HEK293 (cell line): Measurements from ENCODE around the gene BUD23.

Experiments
- ATF2 ChIP-seq: fragments of 450-650 bp; formaldehyde crosslinking; IDR thresholded peaks from 2 replicates; pipeline ENCODE4 v1.5.1; 2016; ENCODE audit warnings: missing biosample characterization, missing genetic modification characterization, low read depth
- BCL11A ChIP-seq: fragments of 450-650 bp; formaldehyde crosslinking; IDR thresholded peaks from 2 replicates; pipeline ENCODE4 v1.5.1; 2016; ENCODE audit warnings: low read depth, missing biosample characterization, missing genetic modification characterization
- HOXD13 ChIP-seq: sonication (generic); formaldehyde crosslinking; IDR thresholded peaks from 2 replicates; pipeline ENCODE4 v1.8.0; 2022; ENCODE audit warnings: missing genetic modification reagents, borderline replicate concordance
- KLF9 ChIP-seq: fragments of 450-650 bp; formaldehyde crosslinking; IDR thresholded peaks from 2 replicates; pipeline ENCODE4 v1.5.1; 2016; ENCODE audit warnings: missing biosample characterization, missing genetic modification characterization, low read depth
- RBAK ChIP-seq: fragments of 450-650 bp; formaldehyde crosslinking; IDR thresholded peaks from 2 replicates; pipeline ENCODE4 v1.5.1; 2016; ENCODE audit warnings: missing biosample characterization, missing genetic modification characterization
- YY1 ChIP-seq: fragments of 450-650 bp; formaldehyde crosslinking; IDR thresholded peaks from 2 replicates; pipeline ENCODE4 v1.5.1; 2018; ENCODE audit warnings: missing biosample characterization, missing genetic modification characterization
- ZBTB7A ChIP-seq: fragments of 450-650 bp; formaldehyde crosslinking; IDR thresholded peaks from 2 replicates; pipeline ENCODE4 v1.5.1; 2016; ENCODE audit warnings: low read depth, missing biosample characterization, missing genetic modification characterization
- ZNF24 ChIP-seq: fragments of 450-650 bp; formaldehyde crosslinking; IDR thresholded peaks from 2 replicates; pipeline ENCODE4 v1.5.1; 2016; ENCODE audit warnings: missing biosample characterization, missing genetic modification characterization
- ZNF571 ChIP-seq: fragments of 450-650 bp; formaldehyde crosslinking; IDR thresholded peaks from 2 replicates; pipeline ENCODE4 v1.5.0; 2017; ENCODE audit warnings: missing biosample characterization, missing genetic modification characterization
- ZNF704 ChIP-seq: fragments of 450-650 bp; formaldehyde crosslinking; IDR thresholded peaks from 2 replicates; pipeline ENCODE4 v1.5.1; 2016; ENCODE audit warnings: missing biosample characterization, missing genetic modification characterization
- ZNF830 ChIP-seq: fragments of 450-650 bp; IDR thresholded peaks from 2 replicates; pipeline ENCODE4 v1.5.0; 2018; ENCODE audit warnings: missing biosample characterization, missing genetic modification characterization, low read depth, mild to moderate bottlenecking, moderate library complexity
- ZSCAN23 ChIP-seq: fragments of 450-650 bp; formaldehyde crosslinking; IDR thresholded peaks from 2 replicates; pipeline ENCODE4 v1.5.1; 2016; ENCODE audit warnings: missing biosample characterization, missing genetic modification characterization
- TF ChIP-seq, protein P1 (sequence below): fragments of 450-650 bp; formaldehyde crosslinking; IDR thresholded peaks from 2 replicates; pipeline ENCODE4 v1.5.1; 2016; ENCODE audit warnings: missing biosample characterization, missing genetic modification characterization

GRCh38 chr7:73738220-73738611 lies 54.8 kb downstream of the BUD23 start:
- TF ChIP-seq, protein P1, sequence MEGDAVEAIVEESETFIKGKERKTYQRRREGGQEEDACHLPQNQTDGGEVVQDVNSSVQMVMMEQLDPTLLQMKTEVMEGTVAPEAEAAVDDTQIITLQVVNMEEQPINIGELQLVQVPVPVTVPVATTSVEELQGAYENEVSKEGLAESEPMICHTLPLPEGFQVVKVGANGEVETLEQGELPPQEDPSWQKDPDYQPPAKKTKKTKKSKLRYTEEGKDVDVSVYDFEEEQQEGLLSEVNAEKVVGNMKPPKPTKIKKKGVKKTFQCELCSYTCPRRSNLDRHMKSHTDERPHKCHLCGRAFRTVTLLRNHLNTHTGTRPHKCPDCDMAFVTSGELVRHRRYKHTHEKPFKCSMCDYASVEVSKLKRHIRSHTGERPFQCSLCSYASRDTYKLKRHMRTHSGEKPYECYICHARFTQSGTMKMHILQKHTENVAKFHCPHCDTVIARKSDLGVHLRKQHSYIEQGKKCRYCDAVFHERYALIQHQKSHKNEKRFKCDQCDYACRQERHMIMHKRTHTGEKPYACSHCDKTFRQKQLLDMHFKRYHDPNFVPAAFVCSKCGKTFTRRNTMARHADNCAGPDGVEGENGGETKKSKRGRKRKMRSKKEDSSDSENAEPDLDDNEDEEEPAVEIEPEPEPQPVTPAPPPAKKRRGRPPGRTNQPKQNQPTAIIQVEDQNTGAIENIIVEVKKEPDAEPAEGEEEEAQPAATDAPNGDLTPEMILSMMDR (tag by site-specific recombination) = no peak
- TF ChIP-seq ZSCAN23 (tag by site-specific recombination) (no peak), YY1 (tag by site-specific recombination) (no peak), ATF2 (no peak), ZNF571 (tag by site-specific recombination) (no peak), HOXD13 (CRISPR knock-in tag) (no peak), ZNF24 (tag by site-specific recombination) (no peak), BCL11A (no peak), ZBTB7A (tag by site-specific recombination) (no peak), RBAK (no peak), ZNF830 (no peak), KLF9 (tag by site-specific recombination) (peak; percentile 62; the same call in 1 of the 2 replicates), ZNF704 (tag by site-specific recombination) (no peak)
